Endometrial microvascular endothelial cells (primary cell): Measurements from ENCODE around the gene ZBTB2. TPM values are rescaled to one million over a fixed set of nuclear protein-coding genes. Genes with fewer than 3 reads are reported as not detected.

ENCODE experiments used
- in situ Hi-C: cut with HindIII; loops from 2 replicates; pipeline ENCODE4 v1.10.0; 2017; ENCODE audit warnings: low sequenced_read_pairs, low pct_unique_long_range_greater_than_20kb; ENCODE audit errors: inconsistent ontology term
- total RNA-seq: library from RNA; depleted of rRNA; stranded (reverse); fragments of >200 nt; gene quantifications from one replicate; pipeline ENCODE4 v1.2.3, GENCODE V29; 2015; ENCODE audit errors: inconsistent ontology term

The ZBTB2 gene
- total RNA-seq, 1 donor from 2014 or later = 11.2 TPM

DNA sequence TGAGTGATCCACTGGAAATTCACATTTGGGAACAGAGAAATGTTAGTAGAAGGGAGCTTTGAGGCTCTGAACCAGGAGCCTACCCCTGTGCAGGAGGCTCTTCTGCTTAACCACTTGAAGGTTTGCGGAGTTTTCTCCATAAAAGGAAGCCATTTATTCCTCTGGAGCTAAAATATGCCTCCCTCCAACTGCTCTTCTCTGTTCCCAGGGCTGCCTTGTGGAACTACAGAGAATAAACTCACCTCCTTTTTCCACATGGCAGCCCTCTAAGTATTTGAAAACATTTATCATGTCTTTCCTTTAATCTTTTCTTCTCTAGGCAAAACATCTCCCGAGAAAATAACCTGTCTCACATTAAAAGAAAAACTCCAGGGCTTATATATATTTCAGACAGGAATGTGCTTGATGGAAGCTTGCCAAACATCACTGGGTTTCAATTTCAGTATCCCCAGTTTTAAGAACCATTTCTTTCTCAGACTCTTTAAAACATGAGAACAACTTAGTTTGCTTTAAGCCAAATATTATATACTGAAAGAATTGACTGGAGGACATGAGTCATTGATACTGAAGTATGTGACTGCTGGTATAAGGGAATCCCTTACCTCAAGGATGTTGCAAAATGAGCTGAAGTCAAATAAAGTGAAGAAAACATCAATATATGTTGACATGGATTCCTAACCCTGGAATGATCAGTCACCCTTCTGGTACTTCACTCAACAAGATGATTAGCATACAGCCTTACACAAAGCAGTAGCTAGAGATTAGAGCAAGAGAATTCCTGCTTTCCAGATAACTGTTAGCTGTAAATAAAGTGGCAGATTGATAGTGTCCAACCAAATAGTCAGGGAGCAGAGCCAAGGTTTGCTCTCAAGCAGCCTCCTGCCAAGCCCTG lies 74.0 kb downstream of the ZBTB2 start:
- in situ Hi-C loops = loop anchor here (25.0 kb wide), 1 partner anchor 305 kb away; no protein-coding TSS in a partner anchor

- in situ Hi-C loops = loop anchor here (25.0 kb wide), 1 partner anchor 303 kb away; no protein-coding TSS in a partner anchor
Measured at GRCh38 chr6:151315661-151316060, 75.7 kb downstream of the ZBTB2 start.

Other genes starting within 250 kb of the ZBTB2 start
- 121 TPM for gene AKAP12, start 151.6 kb downstream of the ZBTB2 start, total RNA-seq
- gene RMND1, start 60.6 kb upstream of the ZBTB2 start, total RNA-seq = 19.5 TPM
- gene CCDC170, start 102.5 kb upstream of the ZBTB2 start, total RNA-seq = not detected